ENCODE data around the gene NPTXR. TPM values are rescaled to one million over a fixed set of nuclear protein-coding genes. Genes with fewer than 3 reads are reported as not detected.
A peak's percentile ranks its signal among the peaks of the same experiment; 100 is the strongest.

Gene NPTXR
- total RNA-seq (2.2 TPM), polyA plus RNA-seq (ENCODE audit: insufficient read depth in 1 of 8, insufficient read length in 8 of 8, low replicate concordance in 1 of 8) (1 to 10 TPM; 4.5 to 8.7 (median 5.9) TPM)
- long read RNA-seq, donor 1, result 0 reads
- long read RNA-seq, donor 2, result 0 reads
- long read RNA-seq, donor 3, result 0 reads
- long read RNA-seq, donor 4, full-length matches to known transcripts, result 2 of 2 reads
- long read RNA-seq, donor 4, partial matches to known transcripts, result 0 of 2 reads
- long read RNA-seq, donor 4, other reads (novel, unspliced or antisense), result 0 of 2 reads
- long read RNA-seq, donor 5, full-length matches to known transcripts, result 3 of 3 reads
- long read RNA-seq, donor 5, partial matches to known transcripts, result 0 of 3 reads
- long read RNA-seq, donor 5, other reads (novel, unspliced or antisense), result 0 of 3 reads
- long read RNA-seq, donor 6, result 0 reads
- long read RNA-seq, donor 7, result 0 reads
- long read RNA-seq, donor 8, result 0 reads
- long read RNA-seq, donor 9, full-length matches to known transcripts, result 1 of 1 reads
- long read RNA-seq, donor 9, partial matches to known transcripts, result 0 of 1 reads
- long read RNA-seq, donor 9, other reads (novel, unspliced or antisense), result 0 of 1 reads
- long read RNA-seq, donor 10, full-length matches to known transcripts, result 1 of 1 reads
- long read RNA-seq, donor 10, partial matches to known transcripts, result 0 of 1 reads
- long read RNA-seq, donor 10, other reads (novel, unspliced or antisense), result 0 of 1 reads
- long read RNA-seq, donor 11, full-length matches to known transcripts, result 1 of 1 reads
- long read RNA-seq, donor 11, partial matches to known transcripts, result 0 of 1 reads
- long read RNA-seq, donor 11, other reads (novel, unspliced or antisense), result 0 of 1 reads

DNA sequence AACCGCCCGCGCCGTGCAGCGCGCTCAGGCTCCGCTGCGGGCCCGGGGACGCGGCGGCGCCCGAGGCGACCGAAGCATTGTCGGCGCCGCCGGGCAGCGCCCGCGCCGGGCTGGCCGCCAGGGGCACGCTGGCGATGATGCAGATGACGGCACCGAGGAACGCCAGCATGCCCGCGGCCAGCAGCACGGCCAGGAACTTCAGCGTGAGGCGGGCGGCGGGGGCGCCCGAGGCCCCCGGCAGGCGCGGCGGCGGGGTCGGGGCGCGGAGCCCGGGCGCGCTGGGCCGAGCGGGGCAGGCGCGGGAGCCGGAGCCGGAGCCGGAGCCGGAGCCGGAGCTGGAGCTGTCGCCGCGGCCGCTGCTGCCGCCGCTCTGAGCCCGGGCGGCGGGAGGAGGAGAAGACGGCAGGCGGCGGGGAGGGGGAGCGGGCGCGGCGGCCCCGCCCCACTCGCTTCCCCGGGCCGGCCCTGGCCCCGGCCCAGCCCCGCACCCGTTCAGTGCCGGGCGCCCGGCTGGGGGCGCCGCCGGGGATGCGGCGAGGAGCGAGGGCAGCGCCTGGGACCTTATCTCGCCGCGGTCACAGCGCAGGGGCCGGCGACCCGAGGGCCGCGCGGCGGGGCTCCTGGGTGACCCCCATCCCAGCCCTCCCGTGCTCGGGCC lies at the start of gene NPTXR:
Gene NPTXR (minus strand): TSS at position 372 of the 658 bp plus-strand sequence.
- Histone ChIP-seq H3K27me3 (ENCODE audit: control insufficient read depth, insufficient read depth, low read length) (peaks cover 59% of the 10 kb centered on the region), H3K4me1 (ENCODE audit: control insufficient read depth, insufficient read depth, low read length) (peaks cover 12% of the 10 kb centered on the region), H3K27ac (ENCODE audit: low read length) (no peak within 1 kb of the TSS), H3K4me3 (ENCODE audit: low read length) (peak within 1 kb of the TSS; percentile 29), H3K36me3 (ENCODE audit: control insufficient read depth, insufficient read depth, low read length) (no peaks in the 10 kb centered on the region), H3K9me3 (replicated peaks; ENCODE audit: control insufficient read depth, low read depth, low read length) (no peaks in the 10 kb centered on the region)
- under 1% methylated on average over 105 of the region's 105 CpGs for WGBS (ENCODE audit: insufficient coverage)
- peak; percentile 77 for DNase-seq

DNA sequence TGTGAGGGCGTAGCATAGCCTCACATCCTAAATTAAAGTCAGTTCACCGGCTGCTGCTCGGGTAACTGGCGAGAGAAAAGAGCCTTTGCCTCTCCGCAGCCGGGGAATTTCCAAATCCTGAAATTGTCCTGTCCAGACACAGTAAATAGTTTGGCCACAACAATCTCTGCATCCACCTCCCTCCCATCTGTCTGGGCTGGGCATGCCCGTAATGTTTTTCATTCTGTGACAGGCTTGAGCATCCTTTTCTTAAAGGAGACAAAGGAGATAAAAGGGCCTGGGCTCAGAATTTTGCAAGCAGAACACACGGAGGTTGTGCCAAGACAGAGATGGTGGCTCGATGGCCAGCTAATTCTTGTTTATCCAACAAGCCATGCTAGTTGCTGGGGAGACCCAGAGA lies 47.4 kb upstream of the NPTXR start:
- H3K36me3 ChIP-seq (ENCODE audit: control insufficient read depth, insufficient read depth, low read length), result no peaks in the 10 kb centered on the region
- H3K4me3 ChIP-seq (ENCODE audit: low read length), result no peak overlapping the region
- DNase-seq, result no peak
- H3K9me3 ChIP-seq (replicated peaks; ENCODE audit: control insufficient read depth, low read depth, low read length), result no peaks in the 10 kb centered on the region
- WGBS (ENCODE audit: insufficient coverage), result 76% methylated on average over 5 of the region's 9 CpGs
- peaks cover 11% of the 10 kb centered on the region for H3K27me3 ChIP-seq (ENCODE audit: control insufficient read depth, insufficient read depth, low read length)
- no peaks in the 10 kb centered on the region for H3K4me1 ChIP-seq (ENCODE audit: control insufficient read depth, insufficient read depth, low read length)
- no peak overlapping the region for H3K27ac ChIP-seq (ENCODE audit: low read length)

DNA sequence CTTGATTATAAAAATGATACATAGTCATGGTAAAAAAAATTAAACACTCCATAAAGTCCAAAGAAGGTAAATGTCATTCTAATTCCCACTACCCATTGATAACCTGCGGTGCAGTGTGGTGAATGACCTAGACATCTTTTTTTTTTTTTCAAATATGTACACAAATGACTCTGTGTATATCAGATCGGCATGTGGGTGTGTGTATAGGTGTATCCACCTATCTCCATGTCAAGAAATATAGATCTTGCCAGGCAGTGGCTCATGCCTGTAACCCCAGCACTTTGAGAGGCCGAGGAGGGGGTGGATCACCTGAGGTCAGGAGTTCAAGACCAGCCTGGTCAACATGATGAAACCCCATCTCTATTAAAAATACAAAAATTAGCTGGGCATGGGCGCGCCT lies 46.5 kb upstream of the NPTXR start:
- WGBS (ENCODE audit: insufficient coverage), result no CpG with 5 or more reads among the region's 5 CpGs
- Histone ChIP-seq H3K9me3 (replicated peaks; ENCODE audit: control insufficient read depth, low read depth, low read length) (no peaks in the 10 kb centered on the region), H3K4me3 (ENCODE audit: low read length) (no peak overlapping the region), H3K36me3 (ENCODE audit: control insufficient read depth, insufficient read depth, low read length) (no peaks in the 10 kb centered on the region), H3K4me1 (ENCODE audit: control insufficient read depth, insufficient read depth, low read length) (no peaks in the 10 kb centered on the region), H3K27me3 (ENCODE audit: control insufficient read depth, insufficient read depth, low read length) (peaks cover 7% of the 10 kb centered on the region), H3K27ac (ENCODE audit: low read length) (no peak overlapping the region)
- no peak for DNase-seq

DNA sequence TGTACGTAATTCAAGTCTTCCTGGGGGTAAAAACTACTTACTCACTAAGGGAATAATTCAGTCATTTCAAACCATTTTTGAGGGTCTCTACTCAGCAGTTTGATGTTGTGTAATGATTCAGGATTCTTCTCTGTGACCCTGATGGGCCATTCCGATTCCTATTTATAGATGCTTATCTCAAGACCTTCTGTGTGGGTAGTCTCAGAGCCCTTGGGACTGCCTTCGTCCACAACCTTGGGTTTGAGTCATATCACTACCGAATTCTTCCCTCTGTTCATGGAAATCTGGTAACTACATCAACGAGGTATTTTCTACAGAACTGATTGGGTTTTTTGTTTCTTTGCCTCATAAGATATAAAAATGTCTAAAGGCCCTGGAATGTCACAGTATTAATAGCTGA lies 42.5 kb upstream of the NPTXR start:
- H3K4me3 ChIP-seq (ENCODE audit: low read length), result no peak overlapping the region
- H3K27me3 ChIP-seq (ENCODE audit: control insufficient read depth, insufficient read depth, low read length), result peaks cover 10% of the 10 kb centered on the region
- H3K4me1 ChIP-seq (ENCODE audit: control insufficient read depth, insufficient read depth, low read length), result peaks cover 17% of the 10 kb centered on the region
- no peak for DNase-seq
- WGBS (ENCODE audit: insufficient coverage), result no CpG with 5 or more reads among the region's 5 CpGs
- no peaks in the 10 kb centered on the region for H3K9me3 ChIP-seq (replicated peaks; ENCODE audit: control insufficient read depth, low read depth, low read length)
- H3K27ac ChIP-seq (ENCODE audit: low read length), result no peak overlapping the region
- H3K36me3 ChIP-seq (ENCODE audit: control insufficient read depth, insufficient read depth, low read length), result no peaks in the 10 kb centered on the region

DNA sequence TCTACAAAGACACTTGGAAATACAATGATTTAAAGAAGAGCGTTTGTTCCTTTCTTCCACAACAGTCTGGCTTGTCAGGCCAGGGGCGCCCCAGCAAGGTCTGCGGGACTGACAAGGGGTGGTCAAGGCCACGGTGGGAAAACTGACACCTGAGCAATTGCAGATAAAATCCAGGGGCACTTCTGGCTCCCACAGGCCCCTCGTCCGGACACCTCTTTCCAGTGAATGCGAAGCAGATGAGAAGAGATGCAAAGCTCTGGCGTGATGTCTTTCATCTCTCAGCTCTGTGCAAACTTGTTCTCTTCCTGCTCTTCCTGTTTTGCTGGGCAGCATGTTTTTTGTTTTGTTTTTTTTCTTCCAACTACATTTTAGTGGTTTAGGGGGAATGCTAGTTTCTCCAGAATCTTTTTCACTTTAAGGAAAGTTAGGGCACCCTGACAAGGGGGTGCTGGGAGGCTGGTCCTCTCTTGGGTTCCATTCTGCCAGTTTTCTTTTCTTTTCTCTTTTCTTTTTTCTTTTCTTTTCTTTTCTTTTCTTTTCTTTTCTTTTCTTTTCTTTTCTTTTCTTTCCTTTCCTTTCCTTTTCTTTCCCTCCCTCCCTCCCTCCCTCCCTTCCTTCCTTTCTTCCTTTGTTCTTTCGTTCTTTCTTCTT lies 39.3 kb upstream of the NPTXR start:
- no peaks in the 10 kb centered on the region for H3K36me3 ChIP-seq (ENCODE audit: control insufficient read depth, insufficient read depth, low read length)
- WGBS (ENCODE audit: insufficient coverage), result 25% methylated on average over 8 of the region's 9 CpGs
- H3K4me3 ChIP-seq (ENCODE audit: low read length), result no peak overlapping the region
- H3K27me3 ChIP-seq (ENCODE audit: control insufficient read depth, insufficient read depth, low read length), result peaks cover 7% of the 10 kb centered on the region
- peak overlapping the region; percentile 11 for H3K27ac ChIP-seq (ENCODE audit: low read length)
- DNase-seq, result peak; percentile 17
- H3K4me1 ChIP-seq (ENCODE audit: control insufficient read depth, insufficient read depth, low read length), result peaks cover 19% of the 10 kb centered on the region
- H3K9me3 ChIP-seq (replicated peaks; ENCODE audit: control insufficient read depth, low read depth, low read length), result peaks cover under 1% of the 10 kb centered on the region

DNA sequence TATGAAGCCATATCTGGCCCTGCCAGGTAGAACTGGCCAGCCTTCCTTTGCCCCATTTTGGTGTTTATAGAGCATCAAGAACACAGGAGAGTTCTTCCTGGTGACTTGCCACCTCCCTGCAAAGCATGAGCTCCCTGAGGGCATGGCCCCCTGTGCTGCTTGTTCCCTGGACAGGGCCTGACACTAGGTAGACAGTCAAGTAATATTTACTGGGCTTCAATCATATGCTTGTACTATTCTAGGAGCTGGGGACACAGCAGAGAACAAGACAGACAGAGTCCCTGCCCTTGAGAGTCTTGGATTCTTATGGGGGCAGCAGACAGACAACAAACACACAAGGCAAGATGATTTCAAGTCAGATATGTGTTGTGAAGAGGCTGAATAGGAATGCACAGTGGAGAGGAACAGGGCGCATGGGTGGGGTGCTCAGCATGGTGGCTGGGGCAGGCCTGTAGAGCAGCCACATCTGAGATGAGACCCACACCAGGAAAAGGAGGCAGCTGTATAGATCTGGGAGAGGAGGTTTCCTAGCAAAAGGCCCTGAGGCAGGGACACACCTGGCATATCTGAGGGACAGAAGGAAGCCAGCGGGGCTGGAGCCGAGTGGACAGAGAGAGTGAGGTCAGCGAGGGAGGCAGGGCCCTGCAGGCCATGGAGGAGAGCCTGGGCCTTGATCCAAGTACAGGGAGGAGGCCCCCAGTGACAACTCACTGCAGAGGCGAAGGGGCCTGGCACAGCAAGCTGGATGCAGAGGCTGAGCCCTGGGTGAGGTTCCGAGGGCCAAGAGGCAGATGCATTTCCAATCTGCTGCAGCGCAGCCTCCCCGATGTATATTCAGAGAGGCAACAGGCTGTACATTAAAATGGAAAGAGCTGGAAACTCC lies 38.4 kb upstream of the NPTXR start:
- DNase-seq, result peak; percentile 68
- H3K27me3 ChIP-seq (ENCODE audit: control insufficient read depth, insufficient read depth, low read length), result peaks cover 7% of the 10 kb centered on the region
- WGBS (ENCODE audit: insufficient coverage), result 19% methylated on average over 8 of the region's 8 CpGs
- peak overlapping the region; percentile 11 for H3K27ac ChIP-seq (ENCODE audit: low read length)
- no peaks in the 10 kb centered on the region for H3K36me3 ChIP-seq (ENCODE audit: control insufficient read depth, insufficient read depth, low read length)
- no peak overlapping the region for H3K4me3 ChIP-seq (ENCODE audit: low read length)
- H3K9me3 ChIP-seq (replicated peaks; ENCODE audit: control insufficient read depth, low read depth, low read length), result peaks cover 4% of the 10 kb centered on the region
- peaks cover 19% of the 10 kb centered on the region for H3K4me1 ChIP-seq (ENCODE audit: control insufficient read depth, insufficient read depth, low read length)

DNA sequence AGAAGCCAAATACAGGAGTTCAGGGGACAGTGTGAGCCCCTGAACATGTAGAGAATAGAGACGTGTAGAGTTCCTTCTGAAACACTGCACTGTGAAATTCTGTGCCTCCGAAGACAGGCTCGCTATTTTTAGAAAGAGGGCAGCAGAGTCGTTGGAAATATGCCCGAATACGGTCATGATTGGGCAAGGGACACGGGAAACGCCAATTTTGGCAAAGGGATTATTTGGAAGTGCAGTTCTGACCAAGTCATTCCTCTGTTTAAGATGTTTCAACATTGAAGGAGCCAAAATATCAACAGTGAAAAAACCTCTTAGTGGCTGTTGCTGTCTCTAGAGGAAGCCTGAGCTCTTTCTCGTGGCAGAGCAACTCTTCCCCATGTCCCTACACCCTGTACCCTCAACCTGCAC lies 37.6 kb upstream of the NPTXR start:
- no peak overlapping the region for H3K4me3 ChIP-seq (ENCODE audit: low read length)

DNA sequence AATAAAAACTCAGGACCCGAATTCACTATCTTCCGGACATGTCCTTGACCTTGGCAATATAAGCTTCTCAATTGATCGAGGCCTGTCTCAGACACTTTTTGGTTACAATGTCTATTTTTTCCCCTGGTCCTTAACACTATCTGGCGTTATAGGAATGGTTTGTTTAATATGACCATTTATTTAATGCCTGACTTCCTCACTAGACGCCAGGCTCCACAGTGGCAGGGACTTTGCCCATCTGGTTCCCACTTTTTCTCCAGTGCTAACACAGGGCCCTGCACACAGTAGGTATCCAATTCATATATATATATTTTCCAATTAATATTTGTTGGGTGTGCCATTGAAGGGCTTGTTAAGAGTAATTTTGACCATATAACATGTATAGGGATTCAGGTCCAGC lies 36.1 kb upstream of the NPTXR start:
- no peak for DNase-seq
- Histone ChIP-seq H3K9me3 (replicated peaks; ENCODE audit: control insufficient read depth, low read depth, low read length) (peaks cover 4% of the 10 kb centered on the region), H3K4me1 (ENCODE audit: control insufficient read depth, insufficient read depth, low read length) (peaks cover 19% of the 10 kb centered on the region), H3K27me3 (ENCODE audit: control insufficient read depth, insufficient read depth, low read length) (peaks cover 10% of the 10 kb centered on the region), H3K36me3 (ENCODE audit: control insufficient read depth, insufficient read depth, low read length) (no peaks in the 10 kb centered on the region), H3K27ac (ENCODE audit: low read length) (no peak overlapping the region), H3K4me3 (ENCODE audit: low read length) (no peak overlapping the region)
- WGBS (ENCODE audit: insufficient coverage), result no CpG with 5 or more reads among the region's 5 CpGs

More for the DNA sequence above, 37.6 kb upstream of the NPTXR start:
- no peaks in the 10 kb centered on the region for H3K36me3 ChIP-seq (ENCODE audit: control insufficient read depth, insufficient read depth, low read length)
- WGBS (ENCODE audit: insufficient coverage), result 32% methylated on average over 9 of the region's 9 CpGs
- peaks cover 4% of the 10 kb centered on the region for H3K9me3 ChIP-seq (replicated peaks; ENCODE audit: control insufficient read depth, low read depth, low read length)
- peaks cover 7% of the 10 kb centered on the region for H3K27me3 ChIP-seq (ENCODE audit: control insufficient read depth, insufficient read depth, low read length)
- DNase-seq, result peak; percentile 69
- peaks cover 19% of the 10 kb centered on the region for H3K4me1 ChIP-seq (ENCODE audit: control insufficient read depth, insufficient read depth, low read length)
- peak overlapping the region; percentile 29 for H3K27ac ChIP-seq (ENCODE audit: low read length)

DNA sequence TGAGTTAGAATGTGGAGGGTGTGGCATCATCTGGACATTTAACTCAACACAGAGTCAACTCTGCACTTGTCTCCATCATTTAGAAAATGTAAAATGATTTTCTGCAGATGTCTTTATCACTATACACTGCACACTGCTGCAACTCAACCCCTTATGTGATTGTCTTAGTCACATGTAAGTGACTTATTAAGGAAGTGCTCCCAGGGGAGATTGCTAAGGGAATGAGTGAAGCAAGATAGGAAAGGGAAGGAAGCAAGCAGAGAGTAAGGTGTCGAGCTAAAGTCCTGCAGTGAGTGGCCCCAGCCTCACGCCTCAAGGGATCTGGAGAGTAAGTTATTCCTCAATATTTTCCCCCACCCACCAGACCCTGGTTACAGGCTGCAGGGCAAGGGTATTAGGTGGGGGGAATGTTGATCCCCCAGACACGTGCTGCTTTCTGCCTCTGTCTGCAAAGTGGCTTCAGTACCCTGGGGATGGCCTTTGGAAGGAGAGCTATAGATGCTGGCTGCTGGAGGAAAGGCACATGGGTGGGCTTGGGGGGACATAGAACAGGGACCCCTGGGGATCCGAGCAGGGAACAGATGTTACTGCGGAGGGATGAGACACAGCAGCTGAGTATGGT lies 35.4 kb upstream of the NPTXR start:
- 38% methylated on average over 2 of the region's 5 CpGs for WGBS (ENCODE audit: insufficient coverage)

More for the DNA sequence above, 35.4 kb upstream of the NPTXR start:
- Histone ChIP-seq H3K27me3 (ENCODE audit: control insufficient read depth, insufficient read depth, low read length) (peaks cover 6% of the 10 kb centered on the region), H3K4me1 (ENCODE audit: control insufficient read depth, insufficient read depth, low read length) (peaks cover 19% of the 10 kb centered on the region), H3K27ac (ENCODE audit: low read length) (no peak overlapping the region), H3K4me3 (ENCODE audit: low read length) (no peak overlapping the region), H3K36me3 (ENCODE audit: control insufficient read depth, insufficient read depth, low read length) (no peaks in the 10 kb centered on the region), H3K9me3 (replicated peaks; ENCODE audit: control insufficient read depth, low read depth, low read length) (peaks cover 4% of the 10 kb centered on the region)
- DNase-seq, result no peak
